Embryonic facial prominence (tissue), 1 donor: ENCODE results near the gene CTDSP2.

Source experiments
- DNase-seq: peaks from one replicate; pipeline ENCODE4 v3.0.0-alpha.2; 2016; ENCODE audit errors: extremely low spot score

Gene CTDSP2

DNA sequence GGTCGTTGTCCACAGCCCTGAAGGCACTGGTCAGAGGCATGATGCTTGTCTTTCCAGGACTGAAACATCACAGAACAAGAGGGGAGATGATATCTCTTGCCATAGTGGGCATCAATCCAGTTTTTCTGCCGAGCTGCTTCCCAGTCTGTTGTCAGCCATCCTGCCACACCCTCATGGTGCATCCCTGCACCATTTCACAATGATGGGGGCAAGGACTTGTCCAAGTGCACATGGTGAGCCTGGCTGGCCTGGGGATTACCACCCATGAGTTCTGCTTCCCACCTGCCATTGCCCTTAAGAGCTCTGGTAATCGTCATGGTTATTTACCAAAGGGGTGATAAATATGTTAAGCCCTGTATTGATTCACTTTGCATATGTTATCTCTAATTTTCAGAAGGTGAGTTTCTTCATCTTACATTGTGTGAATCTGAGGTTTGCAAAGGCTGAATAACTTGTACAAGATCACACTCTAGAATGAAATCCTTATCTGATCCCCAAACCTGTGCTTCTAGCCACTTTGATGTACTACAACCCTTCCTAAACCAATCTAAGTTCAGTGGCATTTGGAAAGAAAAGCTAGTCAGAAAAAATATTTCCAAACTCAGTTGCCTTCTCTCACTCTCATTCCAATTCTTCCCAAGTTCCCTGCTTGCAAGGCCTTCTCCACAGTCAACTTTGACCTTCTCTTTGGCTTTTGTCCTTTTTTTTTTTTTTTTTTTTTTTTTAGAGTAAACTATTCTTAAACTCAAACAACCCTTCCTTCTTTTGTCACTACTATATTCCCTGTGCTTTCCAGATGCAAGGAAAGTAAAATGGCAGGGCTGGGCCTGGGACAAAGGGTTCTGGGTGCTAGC is 30.3 kb downstream of the CTDSP2 start:
- DNase-seq, result no peak

DNA sequence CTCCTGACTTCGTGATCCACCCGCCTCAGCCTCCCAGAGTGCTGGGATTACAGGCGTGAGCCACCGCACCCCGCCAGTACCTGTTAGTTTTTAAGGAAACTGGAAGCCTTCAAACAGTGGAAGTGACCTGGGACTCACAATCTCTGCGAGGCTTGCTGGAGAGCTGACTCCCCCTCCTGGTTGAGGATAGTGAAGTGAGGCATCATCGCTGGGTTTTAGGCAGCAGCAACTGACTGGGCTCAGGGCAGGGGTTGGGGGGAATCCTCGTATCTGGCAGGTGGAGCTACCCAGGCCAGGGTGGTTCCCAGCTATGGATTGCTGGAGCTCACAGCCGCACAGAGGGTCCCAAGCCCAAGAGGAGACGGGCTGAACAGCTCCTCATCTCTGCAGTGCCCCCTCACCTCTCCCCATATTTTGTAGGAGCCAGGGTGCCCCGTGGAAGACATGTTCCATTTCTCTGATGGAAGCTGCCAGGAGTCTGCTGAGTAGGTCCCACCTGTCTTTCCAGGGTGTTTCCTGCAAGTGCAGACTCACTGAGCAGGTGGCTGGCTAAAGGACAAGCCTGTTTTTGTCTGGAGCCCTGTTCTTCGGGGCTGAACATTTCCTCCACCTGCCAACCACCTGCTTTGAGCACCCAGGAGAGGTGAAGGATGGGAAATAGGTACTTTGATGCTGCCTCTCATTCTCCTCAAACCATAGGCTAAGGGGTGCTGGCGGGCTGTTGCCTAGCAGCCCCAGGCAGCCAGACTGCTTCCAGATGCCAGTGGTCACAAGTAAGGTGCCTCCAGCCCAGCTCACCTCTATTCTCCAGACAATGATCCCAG is 31.1 kb downstream of the CTDSP2 start:
- DNase-seq, result no peak

DNA sequence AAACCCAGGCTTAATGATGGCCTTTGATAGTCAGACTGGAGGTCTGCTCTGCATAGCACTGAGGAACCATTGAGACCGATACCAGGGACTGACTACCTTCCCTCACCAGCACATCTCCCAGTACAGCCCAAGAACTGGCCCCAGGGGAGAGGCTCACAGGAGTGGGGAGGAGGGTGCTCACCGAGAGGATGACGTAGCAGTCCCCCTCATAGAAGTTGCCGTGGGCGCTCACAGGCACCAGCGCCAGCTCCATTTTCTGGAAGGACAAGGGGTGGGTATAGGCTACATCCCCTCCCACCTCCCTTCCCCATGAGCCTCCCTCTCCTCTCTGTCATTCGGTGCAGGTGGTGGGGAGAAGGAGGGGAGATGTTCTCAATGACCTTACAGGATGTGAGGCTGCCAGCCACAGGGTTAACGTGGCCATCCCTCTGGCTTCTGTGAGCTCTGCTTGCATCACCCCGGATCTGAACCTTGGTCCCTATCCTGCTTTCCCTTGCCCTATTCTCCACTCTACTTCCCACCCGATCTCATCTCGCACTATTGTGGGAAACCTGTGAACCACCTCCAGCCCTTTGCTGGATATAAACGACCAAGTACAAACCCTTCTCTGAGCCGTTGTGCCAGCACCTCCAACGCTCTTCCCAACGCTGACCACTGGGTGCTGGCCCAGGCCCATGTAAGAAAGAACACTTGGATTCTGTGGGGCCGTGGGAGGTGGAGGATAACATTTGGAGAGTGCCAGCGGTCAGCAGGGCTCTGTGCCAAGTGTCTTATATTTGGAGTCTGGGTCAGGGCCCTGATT is 32.4 kb downstream of the CTDSP2 start:
- no peak for DNase-seq

DNA sequence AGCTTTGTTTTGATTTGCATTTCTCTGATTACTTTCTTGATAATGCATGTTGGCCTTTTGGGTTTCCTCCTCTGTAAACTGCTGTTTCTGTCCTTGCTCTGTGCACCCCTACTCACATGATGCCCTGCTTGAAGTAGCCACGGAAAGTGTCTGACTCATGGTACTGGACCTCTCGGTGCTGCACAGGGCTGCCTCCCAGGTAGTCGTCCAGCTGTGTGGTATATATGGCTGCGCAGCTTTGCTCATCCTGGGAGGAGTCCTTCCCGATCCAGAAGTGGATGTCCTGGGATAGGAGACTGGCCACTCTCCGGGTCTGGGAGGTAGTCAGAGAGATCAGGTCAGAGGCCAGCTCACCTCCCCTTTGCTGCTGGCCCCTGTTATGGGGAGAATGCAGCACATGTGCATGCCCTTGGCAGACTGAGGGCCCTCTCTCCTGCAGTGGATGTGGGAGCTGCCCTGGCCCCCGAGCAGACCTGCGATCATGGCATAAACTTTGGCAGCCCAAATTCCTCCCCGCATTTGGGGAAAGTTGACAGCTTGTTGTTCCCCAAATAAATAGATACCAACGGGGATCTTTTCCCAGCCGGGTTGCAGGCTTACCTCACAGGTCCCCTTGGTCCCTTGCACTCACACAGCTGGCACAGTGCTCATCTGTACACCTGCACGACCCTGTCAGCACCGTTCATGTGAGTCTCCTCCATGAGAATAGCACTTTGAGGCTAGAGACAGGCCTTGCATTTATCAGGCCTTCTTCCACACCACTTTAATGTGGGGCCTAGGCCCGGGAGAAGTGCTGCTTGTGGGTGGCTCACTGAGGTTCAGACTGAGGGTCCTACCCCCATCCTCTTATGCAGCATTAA is 33.2 kb downstream of the CTDSP2 start:
- DNase-seq, result no peak

DNA sequence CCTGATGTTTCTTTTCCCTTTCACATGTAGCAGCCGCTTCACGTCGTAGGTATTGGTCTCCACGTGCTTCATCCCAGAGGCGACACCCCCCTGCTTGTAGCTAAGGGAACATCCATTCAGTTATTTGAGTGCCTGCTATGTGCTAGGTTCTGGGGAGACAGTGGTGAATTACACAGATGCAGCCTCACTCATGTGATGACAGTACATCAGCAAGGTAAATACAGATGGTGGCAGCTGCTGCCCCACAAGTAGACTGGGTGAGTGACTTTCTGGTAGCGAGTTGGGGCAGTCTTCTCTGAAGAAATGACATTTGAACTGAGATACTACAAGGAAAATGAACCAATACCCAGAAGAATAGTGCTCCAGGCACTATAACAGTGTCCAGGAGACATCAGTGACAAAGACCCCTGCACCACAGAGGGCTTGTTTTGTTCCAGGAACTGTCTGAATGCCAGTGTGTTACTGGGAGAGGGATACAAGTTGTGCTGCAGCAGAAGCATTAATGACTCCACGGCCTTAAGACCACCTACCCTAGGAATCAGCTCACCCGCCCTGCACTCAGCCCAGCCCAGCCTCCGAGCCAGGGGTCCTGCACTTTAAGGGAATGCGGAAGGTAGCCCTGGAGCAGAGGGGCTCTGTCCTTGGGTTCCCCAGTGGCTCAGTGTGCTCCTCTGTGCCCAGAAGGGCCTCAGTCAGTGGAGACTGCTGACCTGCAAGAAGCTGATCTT is 35.3 kb downstream of the CTDSP2 start:
- DNase-seq, result no peak

DNA sequence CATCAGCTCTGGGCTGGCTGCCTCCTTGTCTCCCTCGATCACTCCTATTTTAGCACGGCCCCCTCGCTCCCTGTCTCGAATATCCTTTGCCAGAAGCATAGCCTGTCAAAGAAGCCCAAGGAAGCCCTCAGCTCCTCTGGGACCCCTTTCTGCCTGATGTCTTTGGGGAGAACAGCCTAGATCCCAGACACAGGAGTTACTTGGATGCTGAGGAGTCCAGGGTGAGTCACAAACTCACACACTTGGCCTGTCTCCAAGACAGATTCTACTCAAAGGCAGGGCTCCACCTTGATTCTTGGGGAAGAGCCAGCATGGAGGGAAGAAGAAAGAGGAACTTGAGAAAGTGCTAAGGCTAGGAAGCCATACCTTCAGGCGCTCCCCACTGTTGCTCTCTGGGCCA is 36.1 kb downstream of the CTDSP2 start:
- DNase-seq, result no peak

DNA sequence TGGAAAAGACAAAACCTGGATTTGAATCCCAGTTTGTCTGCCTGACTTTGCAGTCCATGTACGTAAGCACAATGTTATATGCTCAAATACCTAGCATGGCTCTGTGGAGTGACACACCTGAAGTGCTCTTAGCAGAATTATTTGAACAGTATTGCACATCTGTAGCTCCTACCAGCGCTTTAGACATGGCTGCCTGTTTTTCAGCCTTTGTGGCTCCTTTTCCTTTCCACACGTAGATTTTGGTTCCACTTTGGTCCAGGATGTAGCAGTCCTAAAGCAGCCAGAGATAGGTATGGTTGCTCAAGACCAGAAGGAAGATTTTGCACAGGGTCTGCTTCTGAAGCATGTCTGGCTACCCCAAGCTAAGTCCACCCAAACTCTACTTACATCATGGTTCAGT is 37.1 kb downstream of the CTDSP2 start:
- DNase-seq, result no peak

DNA sequence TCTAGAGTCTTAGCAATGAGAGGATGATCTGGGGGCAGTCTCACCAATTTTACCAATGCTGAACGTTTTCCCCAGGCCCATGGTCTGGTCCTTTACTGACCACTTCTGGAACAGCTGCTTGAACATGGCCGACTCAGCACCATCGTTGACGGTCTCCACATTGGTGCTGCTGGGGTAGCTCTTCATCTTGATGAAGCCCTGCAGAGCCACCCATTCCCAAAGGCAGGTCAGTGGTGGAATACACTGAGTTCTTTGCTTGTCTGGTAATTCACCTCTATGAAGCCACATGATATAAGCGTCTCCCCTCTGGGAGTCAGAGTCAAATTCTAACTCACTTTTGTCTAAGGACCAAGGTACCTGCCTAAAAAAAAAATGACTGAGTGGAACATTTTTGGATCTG is 38.2 kb downstream of the CTDSP2 start:
- no peak for DNase-seq

DNA sequence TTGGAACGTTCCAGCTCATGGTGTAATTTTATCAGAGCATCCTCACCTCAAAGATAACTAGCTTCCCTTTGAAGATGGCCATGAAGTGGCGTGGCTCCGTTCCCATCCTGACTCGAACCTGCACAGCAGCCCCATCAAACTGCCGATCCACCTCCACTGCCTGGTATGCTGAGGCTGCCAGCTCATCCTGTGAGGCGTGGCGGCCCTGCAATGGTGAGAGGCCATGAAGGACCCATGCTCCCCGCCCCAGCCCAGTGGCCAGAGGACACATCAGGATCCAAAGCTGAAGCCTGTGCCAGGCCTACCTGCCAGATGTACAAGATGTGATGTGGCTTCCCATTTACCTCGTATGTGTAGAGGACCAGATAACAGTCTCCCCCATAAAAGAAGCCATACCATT is 39.2 kb downstream of the CTDSP2 start:
- no peak for DNase-seq

DNA sequence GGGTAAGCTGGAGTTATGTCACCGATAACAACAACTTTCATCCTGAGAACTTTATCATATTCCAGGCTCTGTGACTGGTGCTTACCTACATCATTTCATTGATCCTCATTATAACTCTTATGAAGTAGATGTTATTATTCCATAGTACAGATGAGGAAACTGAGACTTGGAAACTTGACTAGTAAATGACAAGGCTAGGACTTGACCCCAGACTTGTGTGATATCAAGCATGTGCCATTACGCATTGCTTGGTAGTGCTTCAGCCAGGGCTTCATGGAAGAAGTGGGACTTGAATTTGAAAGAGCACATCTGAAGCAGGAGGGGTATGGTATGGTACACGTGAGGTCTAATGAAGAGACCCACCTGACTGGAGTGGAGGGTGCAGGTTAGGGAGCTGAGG is 39.9 kb downstream of the CTDSP2 start:
- no peak for DNase-seq

DNA sequence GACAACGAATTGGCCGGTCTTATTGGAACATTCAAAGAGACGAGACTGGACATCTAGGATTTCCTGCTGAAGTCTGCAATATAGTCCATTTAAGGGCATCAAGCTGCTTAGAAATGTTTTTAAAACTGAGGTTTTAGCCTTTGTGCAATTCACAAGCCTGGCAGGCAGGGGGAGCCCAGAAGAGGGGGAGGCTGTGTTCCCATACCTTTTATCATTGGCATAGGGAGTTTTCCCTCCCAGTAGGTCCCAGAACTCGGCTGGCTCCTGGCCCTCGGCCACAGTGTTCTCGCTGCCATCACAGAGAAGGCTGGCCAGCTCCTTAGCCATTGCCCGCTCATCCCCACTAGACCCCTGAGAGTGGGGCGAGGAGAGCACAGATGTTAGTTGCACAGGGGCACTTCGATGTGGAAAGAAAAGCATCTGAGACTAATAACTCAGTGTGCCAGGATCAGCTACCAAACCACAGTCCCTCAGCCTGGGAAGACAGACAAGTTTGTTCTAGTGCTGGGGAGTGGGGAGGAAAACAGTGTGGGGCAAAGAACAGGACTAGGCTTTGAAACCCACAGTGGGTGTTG is 43.1 kb downstream of the CTDSP2 start:
- DNase-seq, result no peak

DNA sequence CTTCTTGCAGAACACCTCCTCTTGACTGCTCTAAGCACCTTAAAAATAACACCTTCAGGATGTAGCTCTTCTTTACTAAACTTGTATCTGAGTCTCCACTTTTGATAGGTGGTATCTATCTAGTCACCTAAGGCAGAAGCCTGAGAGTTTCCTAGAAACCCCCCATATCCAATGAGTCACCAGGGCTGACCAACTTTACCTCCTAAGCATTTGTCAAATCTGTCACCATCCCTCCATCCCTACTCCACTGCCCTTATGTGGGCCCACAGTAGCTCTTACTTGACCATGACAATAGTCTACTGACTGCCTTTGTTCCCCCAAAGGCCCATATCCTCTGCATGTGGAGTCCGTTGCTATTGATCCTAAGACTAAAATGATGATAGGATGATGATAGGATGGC is 43.9 kb downstream of the CTDSP2 start:
- no peak for DNase-seq

DNA sequence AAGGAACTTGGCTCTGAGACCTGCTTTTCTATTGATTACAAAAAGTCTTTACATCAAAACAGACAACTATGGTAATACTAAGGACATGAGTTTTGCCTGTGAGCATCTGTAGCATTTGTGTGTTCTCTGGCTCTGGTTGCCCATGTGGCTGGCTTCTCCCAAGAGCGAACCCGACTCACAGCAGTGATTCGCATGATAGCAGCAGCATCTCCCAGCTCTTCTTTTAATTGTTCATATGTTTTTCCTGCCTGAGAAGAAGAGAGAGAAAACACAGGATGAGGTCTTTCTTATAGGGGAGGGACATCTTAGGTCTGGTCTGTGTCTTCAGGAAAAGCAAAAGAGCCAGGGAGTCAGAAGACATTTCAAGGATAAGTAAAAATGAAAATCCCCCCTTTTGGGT is 45.6 kb downstream of the CTDSP2 start:
- DNase-seq, result no peak

DNA sequence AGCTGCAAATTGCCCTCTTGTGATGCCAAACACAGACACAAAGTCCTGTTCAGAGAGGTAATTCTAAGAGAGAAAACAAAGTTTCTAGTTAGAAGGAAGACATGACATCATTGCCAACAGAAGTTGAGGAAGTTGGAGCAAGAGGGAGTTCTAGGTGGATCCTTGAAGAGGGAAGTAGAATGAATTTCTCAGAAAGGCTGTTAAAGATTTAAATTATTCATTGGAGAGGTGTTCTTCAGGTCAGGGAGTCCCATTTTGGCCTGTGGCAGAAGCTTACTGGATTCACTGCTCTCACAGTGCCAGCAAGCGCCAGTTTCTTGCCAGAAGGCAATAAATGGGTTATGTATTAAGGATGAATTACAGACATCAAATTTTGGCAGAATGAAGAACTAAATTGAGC is 48.6 kb downstream of the CTDSP2 start:
- no peak for DNase-seq

DNA sequence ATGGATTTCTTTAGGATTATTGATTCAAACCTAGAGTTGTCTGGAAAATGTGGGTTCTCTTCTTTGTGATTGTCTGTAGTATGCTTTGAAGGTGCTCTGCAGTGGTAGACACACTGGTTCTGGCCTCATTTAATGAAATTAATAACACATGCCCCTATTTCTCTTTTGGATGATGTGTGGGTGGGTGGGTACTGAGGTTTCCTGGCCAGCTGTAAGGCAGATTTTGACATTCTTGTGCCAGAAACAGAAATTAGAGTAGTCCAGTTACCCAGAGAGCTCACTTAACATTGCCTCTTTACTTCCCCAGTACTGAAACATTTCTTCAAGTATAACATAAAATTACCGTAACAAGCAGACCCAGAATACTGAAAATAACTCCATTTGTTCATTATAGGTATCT is 49.5 kb downstream of the CTDSP2 start:
- DNase-seq, result no peak

DNA sequence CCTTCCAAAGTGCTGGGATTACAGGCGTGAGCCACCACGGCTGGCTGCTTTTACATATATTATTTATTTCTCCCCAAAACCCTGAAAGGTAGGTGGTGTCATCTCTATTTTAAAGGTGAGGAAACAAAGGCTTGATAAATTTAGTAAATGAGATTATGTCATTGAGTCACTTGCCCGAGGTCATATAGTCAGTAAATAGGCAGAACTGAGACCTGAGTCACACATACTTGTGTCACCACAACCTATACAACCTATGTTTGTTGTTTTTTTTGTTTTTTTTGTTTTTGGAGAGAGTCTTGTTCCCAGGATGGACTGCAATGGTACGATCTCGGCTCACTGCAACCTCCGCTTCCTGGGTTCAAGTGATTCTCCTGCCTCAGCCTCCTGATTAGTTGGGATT is 51.2 kb downstream of the CTDSP2 start:
- no peak for DNase-seq

DNA sequence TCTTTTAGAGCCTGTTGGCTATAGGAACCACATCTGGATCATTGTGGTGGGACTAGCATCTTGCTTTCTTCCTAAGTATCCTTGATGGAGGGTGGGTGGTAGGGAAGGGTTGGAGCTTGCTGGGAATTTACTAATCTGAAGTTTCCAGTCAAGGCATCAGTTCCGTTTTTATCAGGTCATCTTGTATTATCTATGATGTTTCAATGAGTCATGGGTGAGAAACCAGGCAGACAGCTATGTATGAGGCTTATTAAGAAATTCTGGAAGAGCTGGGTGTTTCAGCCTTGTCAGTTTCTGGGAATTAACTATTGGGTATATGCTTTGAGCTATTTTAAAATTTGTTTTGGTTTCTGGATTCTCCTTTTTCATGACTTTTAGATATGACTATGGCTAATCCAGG is 52.6 kb downstream of the CTDSP2 start:
- no peak for DNase-seq

DNA sequence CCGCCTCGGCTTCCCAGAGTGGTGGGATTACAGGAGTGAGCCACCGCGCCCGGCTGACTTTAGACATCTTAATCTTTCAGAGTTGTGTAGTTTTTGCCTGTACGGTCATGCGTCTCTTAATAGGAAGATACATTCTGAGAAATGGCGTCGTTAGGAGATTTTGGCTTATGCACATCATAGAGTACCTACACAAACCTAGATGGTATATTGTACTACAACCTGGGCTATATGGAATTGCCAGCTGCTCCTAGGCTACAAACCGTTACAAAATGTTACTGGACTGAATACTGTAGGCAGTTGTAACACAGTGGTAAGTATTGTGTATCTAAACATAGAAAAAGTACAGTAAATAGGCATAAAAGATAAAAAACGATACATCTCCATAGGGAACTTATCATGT is 62.7 kb downstream of the CTDSP2 start:
- DNase-seq, result no peak

DNA sequence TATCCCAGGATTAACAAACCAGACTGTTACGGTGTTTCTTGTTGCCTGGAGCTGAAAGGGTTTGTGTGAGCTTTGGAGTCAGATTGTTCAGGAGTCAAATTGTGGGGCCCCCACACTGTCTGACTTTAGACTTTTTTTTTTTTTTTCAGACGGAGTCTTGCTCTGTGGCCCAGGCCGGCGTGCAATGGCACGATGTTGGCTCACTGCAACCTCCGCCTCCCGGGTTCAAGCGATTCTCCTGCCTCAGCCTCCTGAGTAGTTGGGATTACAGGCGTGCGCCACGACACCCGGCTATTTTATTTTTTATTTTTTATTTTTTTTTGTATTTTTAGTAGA is 63.1 kb downstream of the CTDSP2 start:
- DNase-seq, result no peak
